K562 (cell line): Measurements from ENCODE around the gene WLS. TPM values are rescaled to one million over a fixed set of nuclear protein-coding genes. Genes with fewer than 3 reads are reported as not detected.

Experiments used
- ATAC-seq: fragments of 200-7000 bp; cut with Tn5 transposase; 3 replicates; pipeline ENCODE4 v1.9.1; 2020; ENCODE audit warnings: moderate library complexity
- BruUV-seq: library from RNA; stranded (reverse); fragments of 400-500 nt; replicated peaks from 2 replicates; lab custom pipeline; 2021; lab: Mats Ljungman, UMichigan
- CTCF ChIA-PET: fragments of 300-600 bp; formaldehyde crosslinking; extraction: SDS; loops from one replicate; lab custom pipeline; 2021; ENCODE audit warnings: low intra/inter-chr PET ratio; lab: Yijun Ruan, JAX
- POLR2A ChIA-PET: fragments of 300-600, 350-650 bp; sonication (Branson Sonifier 250); formaldehyde crosslinking; extraction: SDS; loops from one replicate; lab custom pipeline; 2021; ENCODE audit warnings: antibody characterized with exemption, inconsistent platforms; lab: Yijun Ruan, JAX
- DNase-seq, 4 experiments: peaks; one replicate each; pipeline versions ENCODE4 v3.0.0 to v3.0.0-alpha.2; 2011 to 2018; ENCODE audit warnings: low spot score in 3 of 4, mixed read lengths in 3 of 4; ENCODE audit errors: extremely low read depth in 1 of 4
- FAIRE-seq: peaks from 2 replicates; lab custom pipeline; 2011; peaks lifted over from hg19 to GRCh38; lab: Jason Lieb, UNC
- H2AFZ ChIP-seq: 2 replicates; pipeline ENCODE4 v1.6.0; 2011; ENCODE audit warnings: low read depth, low read length, control low read depth, inconsistent platforms
- H3K27ac ChIP-seq: fragments of 200-600 bp; 3 replicates; pipeline ENCODE4 v1.8.0; 2011; ENCODE audit warnings: low read depth, mild to moderate bottlenecking, control low read depth, inconsistent platforms, low read length, moderate library complexity, mixed read lengths; ENCODE audit errors: extremely low read depth
- H3K27me3 ChIP-seq, 2 experiments: fragments of 300-600 bp in 1 of 2; 2 replicates in 1 of 2; 3 replicates in 1 of 2; pipeline versions ENCODE4 v1.6.0 to v1.8.0; 2011; ENCODE audit warnings: inconsistent platforms in 2 of 2, low read length in 2 of 2, mild to moderate bottlenecking in 1 of 2, mixed read lengths in 1 of 2, moderate library complexity in 1 of 2; ENCODE audit not compliant: control insufficient read depth in 2 of 2, insufficient read depth in 2 of 2
- H3K36me3 ChIP-seq: fragments of 300-600 bp; 3 replicates; pipeline ENCODE4 v1.8.0; 2011; ENCODE audit warnings: mild to moderate bottlenecking, low read length, inconsistent platforms; ENCODE audit not compliant: control insufficient read depth, insufficient read depth
- H3K4me1 ChIP-seq, 2 experiments: fragments of 200-600 bp in 1 of 2; replicated peaks in 1 of 2; 2 replicates in 1 of 2; 3 replicates in 1 of 2; pipeline versions ENCODE4 v1.5.1 to v1.8.0; 2011; ENCODE audit warnings: inconsistent platforms in 2 of 2, low read length in 2 of 2, mild to moderate bottlenecking in 1 of 2, mixed read lengths in 1 of 2, moderate library complexity in 1 of 2; ENCODE audit not compliant: control insufficient read depth in 2 of 2, insufficient read depth in 2 of 2
- H3K4me2 ChIP-seq: 2 replicates; pipeline ENCODE4 v1.6.1; 2011; ENCODE audit warnings: low read length, control low read depth, inconsistent platforms, mixed read lengths; ENCODE audit not compliant: insufficient read depth
- H3K4me3 ChIP-seq: fragments of 200-600 bp; sonication (generic), shearing (Covaris generic); 2 replicates; pipeline ENCODE4 v1.5.1; 2016; ENCODE audit warnings: control low read depth, inconsistent platforms
- H3K79me2 ChIP-seq: fragments of 200-600 bp; 3 replicates; pipeline ENCODE4 v1.8.0; 2011; ENCODE audit warnings: low read length, inconsistent platforms; ENCODE audit not compliant: control insufficient read depth, insufficient read depth
- H3K9ac ChIP-seq, 2 experiments: 2 replicates each; pipeline versions ENCODE4 v1.6.0 to v1.6.1; 2011; ENCODE audit warnings: low read depth in 2 of 2, low read length in 2 of 2, control low read depth in 1 of 2, inconsistent platforms in 1 of 2, mild to moderate bottlenecking in 1 of 2, mixed read lengths in 1 of 2; ENCODE audit not compliant: insufficient read depth in 1 of 2
- H3K9me1 ChIP-seq: one replicate; pipeline ENCODE4 v1.6.0; 2011; ENCODE audit warnings: inconsistent platforms, mild to moderate bottlenecking, low read length, moderate library complexity; ENCODE audit not compliant: control insufficient read depth, insufficient read depth
- H3K9me3 ChIP-seq: replicated peaks from 2 replicates; pipeline ENCODE4 v1.5.1; 2011; ENCODE audit warnings: low read depth, low read length, inconsistent platforms; ENCODE audit not compliant: control insufficient read depth, insufficient read depth
- H4K20me1 ChIP-seq: replicated peaks from 2 replicates; pipeline ENCODE4 v1.6.1; 2011; ENCODE audit warnings: low read length, inconsistent platforms, mixed read lengths; ENCODE audit not compliant: control insufficient read depth, insufficient read depth
- CC2D1A ChIP-seq: fragments of 450-650 bp; IDR thresholded peaks from 2 replicates; pipeline ENCODE4 v1.6.1; 2017; ENCODE audit warnings: mild to moderate bottlenecking
- CREM ChIP-seq: IDR thresholded peaks from 2 replicates; pipeline ENCODE4 v1.6.1; 2014; ENCODE audit warnings: antibody characterized with exemption, low read depth
- ELF4 ChIP-seq: fragments of 450-650 bp; formaldehyde crosslinking; IDR thresholded peaks from 2 replicates; pipeline ENCODE4 v1.4.0; 2022; ENCODE audit warnings: missing genetic modification characterization
- HDAC3 ChIP-seq: fragments of 450-650 bp; IDR thresholded peaks from 2 replicates; pipeline ENCODE4 v1.6.1; 2018; ENCODE audit warnings: borderline replicate concordance, mild to moderate bottlenecking, moderate library complexity; ENCODE audit not compliant: partially characterized antibody
- ILF3 ChIP-seq: fragments of 450-650 bp; IDR thresholded peaks from 2 replicates; pipeline ENCODE4 v1.6.1; 2018; ENCODE audit warnings: antibody characterized with exemption, mild to moderate bottlenecking, moderate library complexity, borderline replicate concordance
- KLF13 ChIP-seq: fragments of 450-650 bp; IDR thresholded peaks from 2 replicates; pipeline ENCODE4 v1.6.1; 2016; ENCODE audit warnings: missing genetic modification characterization, low read depth, mild to moderate bottlenecking, missing compliant biosample characterization, moderate library complexity, borderline replicate concordance
- MCM3 ChIP-seq: fragments of 450-650 bp; IDR thresholded peaks from 2 replicates; pipeline ENCODE4 v1.6.1; 2016
- PHF20 ChIP-seq: fragments of 450-650 bp; IDR thresholded peaks from 2 replicates; pipeline ENCODE4 v1.6.1; 2018; ENCODE audit not compliant: partially characterized antibody
- RBM15 ChIP-seq: fragments of 200-400 bp; formaldehyde crosslinking; IDR thresholded peaks from 2 replicates; pipeline ENCODE4 v1.6.1; 2018; ENCODE audit warnings: mild to moderate bottlenecking, low read length, moderate library complexity; ENCODE audit not compliant: insufficient read depth
- SMAD1 ChIP-seq: fragments of 150-350 bp; IDR thresholded peaks from 2 replicates; pipeline ENCODE4 v1.6.1; 2014; ENCODE audit warnings: low read length, low read depth; ENCODE audit not compliant: partially characterized antibody
- TRIM24 ChIP-seq, 2 experiments: fragments of 450-650 bp; IDR thresholded peaks; 2 replicates each; pipeline ENCODE4 v1.6.1; 2016
- YBX1 ChIP-seq: fragments of 450-650 bp; IDR thresholded peaks from 2 replicates; pipeline ENCODE4 v1.7.1; 2016; ENCODE audit warnings: mild to moderate bottlenecking
- ZBED1 ChIP-seq: IDR thresholded peaks from 2 replicates; pipeline ENCODE4 v1.6.1; 2014
- ZNF12 ChIP-seq: sonication (generic); formaldehyde crosslinking; IDR thresholded peaks from 2 replicates; pipeline ENCODE4 v1.4.0; 2020; ENCODE audit warnings: mild to moderate bottlenecking, missing genetic modification reagents
- ZNF717 ChIP-seq: fragments of 250-450 bp; sonication (Bioruptor Pico); IDR thresholded peaks from 2 replicates; pipeline ENCODE4 v1.5.0; 2021
- WGBS: fragments of 100-300 bp; shearing (Covaris generic); methylation state at CpG from one replicate; pipeline ENCODE4 v1.1.6; 2016; ENCODE audit warnings: low coverage, mixed read lengths; ENCODE audit not compliant: insufficient coverage; ENCODE audit errors: missing lambda C conversion rate; 5-methylcytosine and 5-hydroxymethylcytosine counted together
- in situ Hi-C: fragments of 300-500 bp; cut with MboI; formaldehyde crosslinking; loops from 4 replicates; pipeline ENCODE4 v1.15.0; 2018; ENCODE audit warnings: inconsistent platforms, mixed read lengths
- intact Hi-C: fragments of 100-400 bp; cut with micrococcal nuclease; formaldehyde crosslinking; loops from 2 replicates; pipeline ENCODE4 v1.14.2; 2022
- polyA plus RNA-seq, 8 experiments: library from polyadenylated mRNA; depleted of rRNA in 4 of 8; stranded (reverse) in 5 of 8; unstranded in 3 of 8; fragments of >200 nt; fragmentation: Nextera tagmentation in 2 of 8; fragmentation: Illumina TruSeq in 1 of 8; extraction: Ambion mirVana in 2 of 8; extraction: Trizol in 1 of 8; gene quantifications; 2 replicates each; pipeline versions ENCODE4 v1.2.1 to v1.2.3, GENCODE V29; 2011 to 2014; ENCODE audit warnings: inconsistent platforms in 1 of 8, missing spikeins in 1 of 8
- total RNA-seq, 7 experiments: library from RNA; depleted of rRNA in 6 of 7; stranded (reverse); fragments of >200 nt in 6 of 7; fragmentation: Illumina TruSeq in 2 of 7; extraction: Trizol in 2 of 7; gene quantifications; 2 replicates each; pipeline versions ENCODE4 v1.2.1 to v1.2.3, GENCODE V29; 2011 to 2021; ENCODE audit warnings: low replicate concordance in 1 of 7
- TF ChIP-seq, protein P1 (sequence below): fragments of 450-650 bp; IDR thresholded peaks from 2 replicates; pipeline ENCODE4 v1.6.1; 2016; ENCODE audit warnings: borderline replicate concordance
- TF ChIP-seq, protein P2 (sequence below): fragments of 450-650 bp; IDR thresholded peaks from 2 replicates; pipeline ENCODE4 v1.6.1; 2016; ENCODE audit warnings: low read depth, mild to moderate bottlenecking, moderate library complexity
- TF ChIP-seq, protein P3 (sequence below), 2 experiments: fragments of 450-650 bp; IDR thresholded peaks; 2 replicates each; pipeline ENCODE4 v1.6.1; 2016
- TF ChIP-seq, protein P4 (sequence below): fragments of 200-800 bp; sonication (Bioruptor generic); IDR thresholded peaks from 2 replicates; pipeline ENCODE4 v1.6.1; 2017; ENCODE audit warnings: missing genetic modification characterization, missing compliant biosample characterization

Gene WLS
- total and polyA plus RNA-seq, 9 of the 15 experiments (the other 6 are each of a cell fraction or from before 2014, with no cell fraction given), result 0.47 TPM; not detected in 8

DNA sequence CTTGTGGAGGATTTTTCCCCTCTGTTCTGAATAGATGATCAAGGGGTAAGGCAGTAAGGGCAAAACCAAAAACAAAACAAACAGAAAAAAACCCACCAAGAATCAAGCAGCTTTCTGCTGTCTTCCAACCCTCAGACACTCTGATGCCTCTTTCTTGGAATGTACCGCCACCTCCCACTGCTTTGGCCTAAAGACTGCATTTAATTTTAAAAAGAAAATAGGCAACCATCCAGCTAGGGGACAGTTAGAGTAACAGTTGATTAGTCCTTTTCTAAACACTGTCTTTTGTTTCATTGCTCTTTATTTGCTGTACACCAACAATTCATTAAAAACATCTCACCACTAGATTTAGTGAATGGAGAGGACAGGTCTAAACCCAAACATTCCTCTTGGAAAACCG, 21.5 kb downstream of the WLS start:
- FAIRE-seq (no peak), DNase-seq (no peak)
- POLR2A ChIA-PET, result interaction anchor here (0.7 to 0.9 kb wide), 3 partner anchors 10 to 20 kb away, joined by 3 read pairs; no protein-coding TSS in a partner anchor

More for the DNA sequence above, 21.5 kb downstream of the WLS start:
- no peaks in the 10 kb centered on the region for H3K9me3 ChIP-seq
- no peak overlapping the region for H3K9ac ChIP-seq
- no peak overlapping the region for H3K27ac ChIP-seq
- H3K79me2 ChIP-seq, result no peaks in the 10 kb centered on the region
- ATAC-seq, result no peak
- no peaks in the 10 kb centered on the region for H3K27me3 ChIP-seq
- TF ChIP-seq SMAD1, result no peak
- TF ChIP-seq ILF3, result no peak
- TF ChIP-seq YBX1, result no peak
- TF ChIP-seq ZNF717 (CRISPR knock-in tag), result no peak
- TF ChIP-seq, protein P1, sequence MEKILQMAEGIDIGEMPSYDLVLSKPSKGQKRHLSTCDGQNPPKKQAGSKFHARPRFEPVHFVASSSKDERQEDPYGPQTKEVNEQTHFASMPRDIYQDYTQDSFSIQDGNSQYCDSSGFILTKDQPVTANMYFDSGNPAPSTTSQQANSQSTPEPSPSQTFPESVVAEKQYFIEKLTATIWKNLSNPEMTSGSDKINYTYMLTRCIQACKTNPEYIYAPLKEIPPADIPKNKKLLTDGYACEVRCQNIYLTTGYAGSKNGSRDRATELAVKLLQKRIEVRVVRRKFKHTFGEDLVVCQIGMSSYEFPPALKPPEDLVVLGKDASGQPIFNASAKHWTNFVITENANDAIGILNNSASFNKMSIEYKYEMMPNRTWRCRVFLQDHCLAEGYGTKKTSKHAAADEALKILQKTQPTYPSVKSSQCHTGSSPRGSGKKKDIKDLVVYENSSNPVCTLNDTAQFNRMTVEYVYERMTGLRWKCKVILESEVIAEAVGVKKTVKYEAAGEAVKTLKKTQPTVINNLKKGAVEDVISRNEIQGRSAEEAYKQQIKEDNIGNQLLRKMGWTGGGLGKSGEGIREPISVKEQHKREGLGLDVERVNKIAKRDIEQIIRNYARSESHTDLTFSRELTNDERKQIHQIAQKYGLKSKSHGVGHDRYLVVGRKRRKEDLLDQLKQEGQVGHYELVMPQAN, result no peak
- TF ChIP-seq, protein P2, sequence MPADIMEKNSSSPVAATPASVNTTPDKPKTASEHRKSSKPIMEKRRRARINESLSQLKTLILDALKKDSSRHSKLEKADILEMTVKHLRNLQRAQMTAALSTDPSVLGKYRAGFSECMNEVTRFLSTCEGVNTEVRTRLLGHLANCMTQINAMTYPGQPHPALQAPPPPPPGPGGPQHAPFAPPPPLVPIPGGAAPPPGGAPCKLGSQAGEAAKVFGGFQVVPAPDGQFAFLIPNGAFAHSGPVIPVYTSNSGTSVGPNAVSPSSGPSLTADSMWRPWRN, result no peak
- TF ChIP-seq RBM15, result no peak
- TF ChIP-seq CC2D1A, result no peak
- no peak for TF ChIP-seq PHF20
- TF ChIP-seq KLF13 (tag), result no peak
- TF ChIP-seq CREM, result no peak
- no peak for TF ChIP-seq TRIM24 (IDR thresholded peaks at IDR 0.05)
- TF ChIP-seq, protein P3, sequence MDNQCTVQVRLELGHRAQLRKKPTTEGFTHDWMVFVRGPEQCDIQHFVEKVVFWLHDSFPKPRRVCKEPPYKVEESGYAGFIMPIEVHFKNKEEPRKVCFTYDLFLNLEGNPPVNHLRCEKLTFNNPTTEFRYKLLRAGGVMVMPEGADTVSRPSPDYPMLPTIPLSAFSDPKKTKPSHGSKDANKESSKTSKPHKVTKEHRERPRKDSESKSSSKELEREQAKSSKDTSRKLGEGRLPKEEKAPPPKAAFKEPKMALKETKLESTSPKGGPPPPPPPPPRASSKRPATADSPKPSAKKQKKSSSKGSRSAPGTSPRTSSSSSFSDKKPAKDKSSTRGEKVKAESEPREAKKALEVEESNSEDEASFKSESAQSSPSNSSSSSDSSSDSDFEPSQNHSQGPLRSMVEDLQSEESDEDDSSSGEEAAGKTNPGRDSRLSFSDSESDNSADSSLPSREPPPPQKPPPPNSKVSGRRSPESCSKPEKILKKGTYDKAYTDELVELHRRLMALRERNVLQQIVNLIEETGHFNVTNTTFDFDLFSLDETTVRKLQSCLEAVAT (IDR thresholded peaks at IDR 0.05), result no peak
- no peak for TF ChIP-seq MCM3
- no peak for TF ChIP-seq HDAC3
- TF ChIP-seq, protein P4, sequence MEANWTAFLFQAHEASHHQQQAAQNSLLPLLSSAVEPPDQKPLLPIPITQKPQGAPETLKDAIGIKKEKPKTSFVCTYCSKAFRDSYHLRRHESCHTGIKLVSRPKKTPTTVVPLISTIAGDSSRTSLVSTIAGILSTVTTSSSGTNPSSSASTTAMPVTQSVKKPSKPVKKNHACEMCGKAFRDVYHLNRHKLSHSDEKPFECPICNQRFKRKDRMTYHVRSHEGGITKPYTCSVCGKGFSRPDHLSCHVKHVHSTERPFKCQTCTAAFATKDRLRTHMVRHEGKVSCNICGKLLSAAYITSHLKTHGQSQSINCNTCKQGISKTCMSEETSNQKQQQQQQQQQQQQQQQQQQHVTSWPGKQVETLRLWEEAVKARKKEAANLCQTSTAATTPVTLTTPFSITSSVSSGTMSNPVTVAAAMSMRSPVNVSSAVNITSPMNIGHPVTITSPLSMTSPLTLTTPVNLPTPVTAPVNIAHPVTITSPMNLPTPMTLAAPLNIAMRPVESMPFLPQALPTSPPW (CRISPR knock-in tag), result no peak
- TF ChIP-seq ZNF12, result no peak
- no peak for TF ChIP-seq ZBED1
- no peak for TF ChIP-seq ELF4 (CRISPR knock-in tag)
- no peaks in the 10 kb centered on the region for H3K36me3 ChIP-seq
- no peaks in the 10 kb centered on the region for H3K9me1 ChIP-seq
- no peak overlapping the region for H2AFZ ChIP-seq
- no peak overlapping the region for H3K4me3 ChIP-seq
- H3K4me2 ChIP-seq, result no peak overlapping the region
- in situ Hi-C loops, result no loop called here
- no peaks in the 10 kb centered on the region for H4K20me1 ChIP-seq
- H3K4me1 ChIP-seq, result no peaks in the 10 kb centered on the region
- intact Hi-C loops, result no loop called here
- BruUV-seq, result no TSS peak
- CTCF ChIA-PET, result no interaction called here
- 0% methylated on average over 2 of the region's 2 CpGs for WGBS
